Posterior vena cava (tissue), 2 donors: ENCODE data around the gene SYNGR3. TPM values are rescaled to one million over a fixed set of nuclear protein-coding genes. Genes with fewer than 3 reads are reported as not detected.
A peak's percentile ranks its signal among the peaks of the same experiment; 100 is the strongest.

Source experiments
- DNase-seq: peaks from one replicate; pipeline ENCODE4 v3.0.0-alpha.2; 2020; ENCODE audit warnings: low spot score
- intact Hi-C, 2 donors: fragments of 100-400 bp; cut with DNase I; formaldehyde crosslinking; loops; one replicate each; pipeline versions ENCODE4 v1.14.1 to v1.14.2; 2022 to 2023
- total RNA-seq, 2 donors: library from RNA; stranded (reverse); fragmentation: NEBNext Ultra II Directional; extraction: Animal tissue kit (Norgen Biotek cat#: 25700); gene quantifications; one replicate each; pipeline ENCODE4 v1.2.1, GENCODE V29; 2021
- donor health status: DM: yes; HTN: yes; CAD: no.
- donor health status: DM: yes; HTN: yes; CAD: no.

The SYNGR3 gene
- total RNA-seq, 2 donors from 2014 or later = 0.33 to 0.83 TPM

DNA sequence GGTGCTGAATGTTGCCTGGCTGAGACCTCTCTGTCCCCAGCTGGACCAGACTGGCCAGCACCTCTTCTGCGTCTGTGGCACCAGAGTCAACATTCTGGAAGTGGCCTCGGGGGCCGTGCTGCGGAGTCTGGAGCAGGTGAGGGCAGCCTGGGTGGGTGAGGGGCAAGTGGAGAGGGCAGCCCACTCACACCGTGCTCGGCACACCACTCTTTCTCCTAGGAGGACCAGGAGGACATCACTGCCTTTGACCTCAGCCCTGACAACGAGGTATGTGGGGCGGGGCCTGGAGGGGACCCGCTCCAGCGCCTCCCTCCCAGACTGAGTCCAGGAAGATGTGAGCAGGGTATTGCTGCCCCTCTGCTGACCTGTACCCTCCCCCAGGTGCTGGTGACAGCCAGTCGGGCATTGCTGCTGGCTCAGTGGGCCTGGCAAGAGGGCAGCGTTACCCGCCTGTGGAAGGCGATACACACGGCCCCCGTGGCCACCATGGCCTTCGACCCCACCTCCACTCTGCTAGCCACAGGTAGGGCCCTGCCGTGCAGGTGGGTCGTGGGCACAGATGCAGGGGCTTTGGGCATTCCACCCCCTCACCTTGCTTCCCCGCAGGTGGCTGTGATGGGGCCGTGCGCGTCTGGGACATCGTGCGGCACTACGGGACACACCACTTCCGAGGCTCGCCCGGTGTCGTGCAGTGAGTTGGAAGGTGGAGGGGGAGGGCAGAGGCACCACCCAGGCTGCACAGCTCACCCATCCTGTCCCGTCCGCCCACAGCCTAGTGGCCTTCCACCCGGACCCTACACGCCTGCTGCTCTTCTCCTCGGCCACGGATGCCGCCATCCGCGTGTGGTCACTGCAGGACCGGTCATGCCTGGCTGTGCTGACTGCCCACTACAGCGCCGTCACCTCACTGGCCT is 15.4 kb upstream of the SYNGR3 start:
- intact Hi-C loops = no loop called here
- no peak for DNase-seq

DNA sequence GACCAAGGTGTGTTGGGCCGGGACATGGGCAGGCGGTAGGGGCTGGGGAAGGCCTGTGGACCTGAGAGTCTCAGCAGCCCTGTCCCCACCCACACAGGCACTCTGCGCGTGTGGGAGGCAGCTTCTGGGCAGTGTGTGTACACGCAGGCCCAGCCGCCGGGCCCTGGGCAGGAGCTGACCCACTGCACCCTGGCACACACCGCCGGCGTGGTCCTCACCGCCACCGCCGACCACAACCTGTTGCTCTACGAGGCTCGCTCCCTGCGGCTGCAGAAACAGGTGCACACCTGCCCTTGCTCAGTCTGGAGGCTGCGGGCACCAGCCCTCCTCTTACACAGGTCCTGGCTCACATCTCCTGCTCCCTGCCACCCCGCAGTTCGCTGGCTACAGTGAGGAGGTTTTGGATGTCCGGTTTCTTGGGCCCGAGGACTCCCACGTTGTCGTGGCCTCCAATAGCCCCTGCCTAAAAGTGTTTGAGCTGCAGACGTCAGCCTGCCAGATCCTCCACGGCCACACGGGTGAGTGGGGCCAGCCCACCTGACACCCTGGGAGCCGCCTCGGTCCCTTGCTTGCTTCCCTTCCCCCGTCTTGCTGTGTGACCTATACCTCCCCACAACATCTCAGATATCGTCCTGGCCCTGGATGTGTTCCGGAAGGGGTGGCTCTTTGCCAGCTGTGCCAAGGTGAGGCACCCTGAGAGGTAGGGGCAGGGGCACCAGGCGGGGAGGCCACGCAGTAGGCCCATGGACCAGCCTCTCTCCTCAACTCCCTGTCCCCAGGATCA is 14.1 kb upstream of the SYNGR3 start:
- DNase-seq = no peak
- intact Hi-C loops = no loop called here

DNA sequence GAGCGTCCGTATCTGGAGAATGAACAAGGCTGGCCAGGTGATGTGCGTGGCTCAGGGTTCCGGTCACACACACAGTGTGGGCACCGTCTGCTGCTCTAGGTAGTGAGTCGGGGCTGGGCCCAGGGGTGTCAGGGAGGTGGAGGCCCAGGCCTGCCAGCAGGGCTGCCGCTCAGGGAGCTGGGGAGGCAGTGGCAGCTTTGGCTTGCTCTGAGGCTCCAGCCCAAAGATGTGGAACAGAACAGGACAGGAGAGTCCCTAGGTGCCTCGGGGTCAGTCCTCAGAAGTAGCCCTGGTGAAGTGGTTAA is 13.6 kb upstream of the SYNGR3 start:
- DNase-seq = no peak
- intact Hi-C loops = no loop called here

DNA sequence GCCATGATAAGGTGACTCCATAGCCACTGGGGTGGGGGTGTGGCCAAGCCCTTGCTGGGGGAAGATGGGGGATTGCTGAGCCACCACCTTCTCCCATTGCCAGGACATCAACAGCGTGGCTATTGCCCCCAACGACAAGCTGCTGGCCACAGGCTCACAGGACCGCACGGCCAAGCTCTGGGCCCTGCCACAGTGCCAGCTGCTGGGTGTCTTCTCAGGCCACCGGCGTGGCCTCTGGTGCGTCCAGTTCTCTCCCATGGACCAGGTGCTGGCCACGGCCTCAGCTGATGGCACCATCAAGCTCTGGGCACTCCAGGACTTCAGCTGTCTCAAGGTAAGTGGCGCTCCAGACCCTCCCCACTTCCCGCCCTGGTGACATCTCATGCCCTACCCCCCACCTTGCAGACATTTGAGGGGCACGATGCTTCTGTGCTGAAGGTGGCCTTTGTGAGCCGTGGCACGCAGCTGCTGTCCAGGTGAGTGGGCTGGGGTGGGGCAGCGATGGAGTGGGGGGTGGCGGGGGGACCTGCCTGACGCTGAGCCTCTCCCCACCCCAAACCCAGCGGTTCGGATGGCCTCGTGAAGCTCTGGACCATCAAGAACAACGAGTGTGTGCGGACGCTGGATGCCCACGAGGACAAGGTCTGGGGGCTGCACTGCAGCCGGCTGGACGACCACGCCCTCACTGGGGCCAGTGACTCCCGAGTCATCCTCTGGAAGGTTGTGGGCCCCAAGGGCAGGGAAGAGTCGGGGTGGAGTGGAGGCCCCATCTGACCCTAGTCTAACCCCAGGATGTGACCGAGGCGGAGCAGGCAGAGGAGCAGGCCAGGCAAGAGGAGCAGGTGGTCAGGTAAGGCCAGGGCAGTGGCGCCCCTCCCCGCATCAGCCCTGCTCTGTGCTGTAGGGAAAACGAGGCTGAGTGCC is 12.6 kb upstream of the SYNGR3 start:
- intact Hi-C loops = no loop called here
- no peak for DNase-seq

DNA sequence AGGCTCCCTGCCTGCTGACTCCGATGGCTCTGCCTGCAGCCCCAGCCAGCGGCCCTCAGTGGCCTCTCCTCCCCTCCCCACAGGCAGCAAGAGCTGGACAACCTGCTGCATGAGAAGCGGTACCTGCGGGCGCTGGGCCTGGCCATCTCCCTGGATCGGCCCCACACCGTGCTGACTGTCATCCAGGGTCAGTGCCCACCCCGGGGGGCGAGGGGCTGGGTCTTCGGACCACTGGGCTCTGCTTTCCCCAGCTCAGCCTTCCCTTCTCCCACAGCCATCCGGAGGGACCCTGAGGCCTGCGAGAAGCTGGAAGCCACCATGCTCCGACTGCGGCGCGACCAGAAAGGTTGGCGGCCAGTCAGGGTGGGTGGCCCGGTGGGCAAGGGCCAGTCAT is 11.9 kb upstream of the SYNGR3 start:
- intact Hi-C loops = no loop called here
- DNase-seq = no peak

DNA sequence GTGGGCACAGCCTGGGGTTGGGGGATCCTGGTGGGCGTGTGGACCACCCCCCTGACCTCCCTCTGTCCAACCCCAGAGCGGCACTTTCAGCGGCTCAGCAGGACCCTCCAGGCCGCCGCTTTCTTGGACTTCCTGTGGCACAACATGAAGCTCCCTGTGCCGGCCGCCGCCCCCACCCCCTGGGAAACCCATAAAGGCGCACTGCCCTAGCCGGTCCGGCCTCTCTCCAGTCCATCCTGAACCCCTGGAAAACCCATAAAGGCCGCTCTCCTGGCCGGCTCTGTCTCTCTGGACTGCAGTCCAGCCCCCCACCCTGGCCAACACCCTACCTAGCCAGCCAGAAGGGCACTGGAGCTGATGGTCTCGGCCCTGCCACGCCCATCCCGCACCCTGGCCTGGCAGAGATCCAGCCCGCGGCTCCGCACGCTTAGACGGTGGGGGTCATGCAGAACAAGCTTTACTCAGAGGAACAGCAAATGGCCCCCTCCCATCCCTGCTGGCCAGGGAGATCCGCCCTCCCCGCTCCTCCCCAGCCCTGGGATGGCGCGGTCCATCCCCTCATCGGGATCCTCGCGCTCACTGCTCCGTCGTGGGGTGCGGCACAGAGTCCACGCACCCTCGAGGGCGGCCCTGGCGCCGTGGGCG is 11.2 kb upstream of the SYNGR3 start:
- intact Hi-C loops = no loop called here
- DNase-seq = no peak

DNA sequence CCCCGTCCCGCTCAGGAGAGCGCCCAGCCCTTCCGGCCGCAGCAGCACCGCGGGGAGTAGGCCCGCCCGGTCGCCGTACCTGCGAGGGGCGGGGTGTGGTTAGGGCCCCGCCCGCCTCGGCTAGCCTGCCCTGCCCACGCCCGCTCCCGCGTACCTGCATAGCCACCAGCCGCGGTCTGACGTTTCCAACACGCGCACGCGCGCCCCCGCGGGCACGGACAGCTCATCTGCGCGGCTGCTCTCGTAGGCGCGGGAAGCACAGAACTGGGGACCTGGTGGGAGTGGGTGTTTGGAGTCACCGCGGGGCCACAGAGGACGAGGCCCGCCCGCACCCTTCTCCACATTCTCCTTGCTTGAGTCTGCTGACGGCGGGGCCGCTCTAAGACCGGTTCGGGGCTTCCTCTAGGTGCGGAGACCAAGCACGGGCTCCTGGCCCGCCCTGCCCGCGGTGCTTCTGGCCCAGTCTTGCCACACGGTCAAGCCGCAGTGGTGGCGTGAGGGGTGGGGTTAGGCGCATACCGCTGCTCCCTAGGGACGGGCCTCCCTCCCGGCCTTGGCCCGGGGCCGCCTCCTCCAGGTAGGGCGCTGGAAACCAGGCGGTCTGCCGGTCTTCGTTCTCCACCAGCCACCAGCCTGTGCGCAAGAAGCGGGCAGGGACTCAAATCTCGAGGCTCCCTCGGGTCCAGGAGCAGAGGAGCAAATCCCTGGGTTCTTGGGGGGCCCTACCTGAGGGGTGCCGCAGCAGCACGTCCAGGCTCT is 10.3 kb upstream of the SYNGR3 start:
- no peak for DNase-seq
- intact Hi-C loops = no loop called here

DNA sequence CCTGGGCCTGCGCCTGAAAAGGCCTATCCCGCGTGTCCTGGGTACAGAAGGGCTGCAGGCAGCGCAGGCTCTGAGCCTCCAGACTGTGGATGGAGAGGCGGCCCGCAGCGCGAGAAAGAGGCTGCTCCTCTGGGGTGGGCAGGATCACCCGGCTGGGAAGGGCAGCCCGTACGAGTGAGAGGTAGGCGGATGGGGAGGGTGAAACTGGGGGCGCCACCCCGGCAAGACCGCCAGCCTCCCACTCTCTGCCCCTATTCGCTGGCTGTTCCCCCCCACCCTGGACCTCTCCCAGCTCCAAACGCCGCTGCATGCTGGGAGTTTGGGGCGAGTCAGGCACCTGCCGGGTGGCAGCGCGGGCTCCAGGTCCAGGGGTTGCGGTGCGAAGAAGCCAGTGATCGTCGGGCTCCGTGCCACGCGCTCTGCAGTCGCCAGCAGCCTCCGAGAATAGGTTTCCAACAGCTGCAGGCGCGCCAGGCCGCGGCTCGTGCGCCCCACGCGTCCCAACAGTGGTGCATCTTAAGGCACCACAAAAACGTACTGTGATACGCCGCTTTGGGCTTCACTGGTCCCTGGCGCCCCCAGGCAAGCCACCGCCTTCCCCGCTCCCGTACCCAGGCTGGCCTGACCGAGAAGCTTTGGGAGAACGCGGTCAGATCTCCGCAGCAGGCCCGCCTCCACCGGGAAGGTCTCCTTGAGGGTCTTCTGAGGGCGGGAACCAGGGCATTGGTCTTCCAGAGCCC is 9.6 kb upstream of the SYNGR3 start:
- intact Hi-C loops = no loop called here

DNA sequence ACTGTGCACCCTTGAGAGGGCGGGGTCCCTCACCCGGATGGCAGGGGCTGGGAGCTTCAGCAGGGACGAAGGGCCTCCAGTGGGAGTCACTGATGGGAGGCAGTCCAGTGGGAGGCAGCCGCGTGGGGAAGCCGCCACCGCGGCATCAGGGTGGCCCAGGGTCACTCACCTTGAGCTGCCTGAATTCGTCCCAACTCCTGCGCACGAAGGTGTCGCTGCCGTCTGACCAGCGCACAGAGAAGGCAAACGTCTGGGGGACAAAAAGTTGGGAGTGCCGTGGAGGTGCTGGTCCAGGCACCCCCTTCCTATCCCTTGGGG is 9.0 kb upstream of the SYNGR3 start:
- no peak for DNase-seq
- intact Hi-C loops = no loop called here

More for the DNA sequence above, 9.6 kb upstream of the SYNGR3 start:
- no peak for DNase-seq

DNA sequence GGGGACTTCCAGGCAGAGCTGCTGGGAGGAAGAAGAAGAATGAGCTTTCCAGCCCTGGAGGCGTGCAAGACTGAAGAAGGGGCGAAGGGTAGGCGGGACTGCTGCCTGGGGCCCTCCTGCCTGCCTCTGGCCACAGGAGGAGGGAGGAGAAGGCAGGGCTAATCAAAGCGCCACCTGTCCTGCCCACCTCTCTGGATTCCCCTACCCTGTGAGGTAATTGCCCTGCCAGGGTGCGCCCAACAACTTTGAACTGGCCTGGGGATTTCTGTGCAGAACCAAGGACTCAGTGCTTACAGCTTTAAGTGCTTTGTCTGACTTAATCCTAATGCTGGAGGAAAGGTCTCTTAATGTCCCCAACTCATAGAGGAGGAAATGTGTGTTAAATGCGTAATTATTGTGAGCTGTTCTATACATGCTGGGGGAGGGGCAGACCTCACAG is 8.4 kb upstream of the SYNGR3 start, which contains the start of gene NOXO1:
NOXO1 (minus strand) TSS at position 72 of the 439 bp plus-strand sequence. CDS start 290 bp downstream, outside the sequence.
- intact Hi-C loops = no loop called here
- no peak for DNase-seq

DNA sequence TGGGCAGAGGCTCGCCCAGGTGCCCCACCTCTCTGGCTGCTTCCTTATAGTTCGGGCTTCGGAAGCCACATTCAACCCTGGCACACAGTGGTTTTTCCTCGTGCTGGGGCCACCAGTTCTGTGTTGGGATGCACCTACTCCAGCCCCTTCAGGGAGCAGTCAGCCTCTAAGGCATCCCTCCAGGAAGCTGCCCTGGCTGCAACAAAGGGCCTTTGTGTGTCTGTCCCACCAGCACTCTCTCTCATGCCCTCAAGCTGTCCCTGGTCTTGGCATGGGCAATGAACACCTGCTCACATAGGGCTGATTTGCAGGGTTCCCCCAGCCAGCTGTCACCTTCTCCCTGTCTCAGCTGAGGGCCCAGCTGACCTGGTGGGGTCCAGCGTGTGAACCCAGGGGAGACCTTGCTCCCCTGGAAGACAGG is 7.7 kb upstream of the SYNGR3 start:
- DNase-seq = no peak
- intact Hi-C loops = no loop called here

DNA sequence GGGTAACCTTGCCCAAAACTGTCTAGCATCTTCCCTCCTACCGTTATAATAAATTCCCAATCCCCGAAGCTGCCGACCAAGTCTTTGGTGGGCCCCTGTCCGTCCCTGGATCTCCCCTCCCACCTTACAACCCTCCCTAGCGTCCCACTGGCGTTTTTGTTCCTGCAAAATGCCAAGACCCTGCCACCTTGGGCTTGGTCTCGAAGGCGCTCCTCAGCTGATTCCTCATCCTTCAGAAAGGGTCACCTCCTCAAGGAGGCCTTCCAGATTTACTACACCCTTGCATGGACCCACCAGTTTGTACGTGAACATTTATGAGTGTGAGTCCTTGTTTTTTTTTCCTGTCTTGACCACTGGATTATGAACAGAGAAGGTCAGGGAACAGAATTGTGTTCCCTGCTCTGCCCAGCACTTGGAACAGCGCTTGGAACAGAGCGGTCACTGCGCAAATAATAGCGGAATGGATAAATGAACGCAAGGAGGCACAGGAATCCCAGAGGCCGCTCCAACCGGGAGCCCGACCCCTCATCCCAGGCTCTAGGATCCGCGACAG is 6.7 kb upstream of the SYNGR3 start:
- DNase-seq = no peak
- intact Hi-C loops = no loop called here

DNA sequence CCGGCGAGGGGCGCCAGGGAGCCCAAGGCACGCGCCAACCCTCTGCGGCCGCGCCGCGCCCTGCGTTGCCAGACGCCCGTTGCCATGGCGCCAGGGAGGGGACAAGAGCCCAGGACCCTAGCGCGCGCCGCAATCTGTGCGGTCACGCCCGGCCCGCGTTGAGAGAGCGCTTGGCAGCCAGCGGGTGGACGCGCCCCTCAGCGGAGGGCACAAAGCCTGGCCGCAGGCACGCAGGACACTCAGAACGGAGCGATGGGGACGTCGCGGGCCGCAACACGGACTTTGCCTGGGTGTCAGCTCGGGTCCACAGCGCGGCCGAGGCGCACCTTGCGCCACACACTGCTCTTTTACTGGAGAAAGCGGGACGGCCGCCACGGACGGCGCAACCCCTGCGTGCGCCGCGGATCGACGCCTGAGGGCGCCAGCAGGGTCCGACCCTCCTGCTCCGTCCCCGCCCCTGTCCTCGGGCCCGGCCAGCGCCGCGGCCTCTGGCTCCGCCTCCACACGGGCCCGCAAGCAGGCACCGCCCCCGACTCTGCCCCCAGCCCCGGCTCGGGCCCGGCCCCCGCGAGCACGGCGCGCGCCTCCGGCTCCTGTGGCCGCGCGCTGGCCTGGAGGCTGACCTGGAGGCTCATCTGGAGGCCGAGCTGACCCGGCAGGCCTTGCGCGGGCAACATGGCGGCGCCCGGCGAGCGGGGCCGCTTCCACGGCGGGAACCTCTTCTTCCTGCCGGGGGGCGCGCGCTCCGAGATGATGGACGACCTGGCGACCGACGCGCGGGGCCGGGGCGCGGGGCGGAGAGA is 6.0 kb upstream of the SYNGR3 start, which contains the start of gene GFER:
GFER (plus strand) TSS at position 650 of the 803 bp plus-strand sequence; CDS start at position 676, 26 bp downstream.
- intact Hi-C loops = no loop called here
- peak; percentile 97 for DNase-seq

DNA sequence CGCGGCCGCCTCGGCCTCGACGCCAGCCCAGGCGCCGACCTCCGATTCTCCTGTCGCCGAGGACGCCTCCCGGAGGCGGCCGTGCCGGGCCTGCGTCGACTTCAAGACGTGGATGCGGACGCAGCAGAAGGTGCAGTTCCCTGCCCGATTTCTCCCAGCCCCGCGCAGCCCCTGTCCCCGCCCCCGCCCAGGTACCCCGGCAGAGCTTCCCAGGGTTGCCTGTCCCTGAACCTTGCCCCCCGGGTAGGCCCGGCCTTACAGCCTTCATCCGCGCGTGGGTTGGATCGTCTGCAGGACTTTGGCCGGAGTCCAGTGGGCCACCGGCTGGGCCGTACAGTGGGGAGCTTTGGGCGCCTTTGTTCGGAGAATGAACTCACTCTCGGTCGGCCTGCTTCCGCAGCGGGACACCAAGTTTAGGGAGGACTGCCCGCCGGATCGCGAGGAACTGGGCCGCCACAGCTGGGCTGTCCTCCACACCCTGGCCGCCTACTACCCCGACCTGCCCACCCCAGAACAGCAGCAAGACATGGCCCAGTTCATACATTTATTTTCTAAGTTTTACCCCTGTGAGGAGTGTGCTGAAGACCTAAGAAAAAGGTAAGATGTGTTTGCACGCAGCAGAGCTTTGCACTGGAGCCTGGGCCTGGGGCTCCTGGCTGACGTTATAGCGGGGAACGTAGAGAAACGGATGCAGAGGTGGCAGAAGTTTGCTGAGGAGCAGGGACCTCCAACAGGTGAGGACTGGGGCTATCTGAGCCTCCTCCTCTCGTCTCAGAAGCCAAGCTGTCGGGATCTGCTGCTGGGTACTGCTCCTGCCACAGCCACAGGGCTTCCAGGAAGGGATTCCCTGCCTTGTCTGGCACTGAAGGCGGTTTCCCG is 5.2 kb upstream of the SYNGR3 start:
- intact Hi-C loops = no loop called here
- no peak for DNase-seq

DNA sequence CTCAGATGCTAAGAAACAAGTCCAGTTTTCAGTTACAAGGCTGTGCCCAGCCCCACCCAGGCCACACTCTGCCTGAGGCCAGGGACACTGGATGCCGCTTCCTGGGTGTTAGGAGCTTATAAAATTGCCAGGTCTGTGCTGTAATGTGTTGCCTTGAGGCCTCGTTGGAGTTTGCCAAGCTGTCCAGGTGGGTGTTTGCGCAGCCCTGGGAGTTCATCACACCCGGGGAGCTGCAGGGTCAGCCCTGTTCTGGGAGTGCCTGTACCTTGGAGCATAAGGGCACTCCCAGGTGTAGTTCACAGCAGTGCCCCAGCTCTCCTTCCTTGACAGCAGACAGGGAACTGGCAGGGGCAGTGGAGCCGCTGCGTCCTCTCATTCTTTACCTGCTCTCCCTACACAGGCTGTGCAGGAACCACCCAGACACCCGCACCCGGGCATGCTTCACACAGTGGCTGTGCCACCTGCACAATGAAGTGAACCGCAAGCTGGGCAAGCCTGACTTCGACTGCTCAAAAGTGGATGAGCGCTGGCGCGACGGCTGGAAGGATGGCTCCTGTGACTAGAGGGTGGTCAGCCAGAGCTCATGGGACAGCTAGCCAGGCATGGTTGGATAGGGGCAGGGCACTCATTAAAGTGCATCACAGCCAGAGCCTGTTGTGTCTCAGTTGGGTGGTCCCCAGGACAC is 4.2 kb upstream of the SYNGR3 start:
- intact Hi-C loops = no loop called here
- no peak for DNase-seq
